Measurements from ENCODE around the gene SUSD5.

Gene SUSD5

GRCh38 chr3:33218446-33219174, at the start of gene SUSD5:
Gene SUSD5 (minus strand): TSS chr3:33218810. CDS start chr3:33218797, 13 bp downstream.
- no peak for DNase-seq (ENCODE audit: low spot score)

DNA sequence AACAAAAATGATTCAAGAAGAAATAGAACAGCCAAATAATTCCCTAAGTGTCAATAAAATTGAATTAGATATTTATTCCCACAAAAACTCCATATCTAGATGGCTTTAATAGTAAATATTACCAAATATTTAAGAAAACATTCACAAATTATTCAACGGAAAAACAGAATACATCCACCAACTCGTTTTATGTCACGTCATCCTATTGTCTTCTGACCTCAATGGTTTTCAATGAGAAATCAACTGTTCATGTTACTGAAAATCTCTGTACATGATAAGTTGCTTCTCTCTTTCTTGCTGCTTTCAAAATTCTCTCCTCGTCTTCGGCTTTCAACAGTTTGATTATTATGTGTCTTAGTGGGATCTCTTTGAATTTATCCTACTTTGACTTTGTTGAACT, 41.5 kb upstream of the SUSD5 start:
- DNase-seq (ENCODE audit: low spot score), result no peak

DNA sequence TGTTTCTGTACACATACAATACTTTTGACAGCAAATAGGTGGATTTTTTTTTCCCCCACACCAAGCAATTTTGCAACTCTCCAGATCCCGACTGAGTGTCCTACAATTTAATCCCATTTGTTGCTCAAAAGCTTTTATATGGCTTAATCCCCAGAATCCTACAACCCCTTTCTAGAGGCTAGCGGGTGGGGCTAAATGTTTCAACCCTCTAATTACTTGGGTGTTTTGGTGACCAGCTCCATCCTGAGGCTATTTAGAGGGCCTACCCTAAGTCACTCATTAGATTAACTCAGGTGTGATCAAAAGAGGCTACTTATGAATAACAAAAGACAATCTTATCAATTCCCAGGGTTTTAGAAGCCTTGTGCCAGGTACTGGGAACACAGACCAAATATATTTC, 37.6 kb upstream of the SUSD5 start:
- no peak for DNase-seq (ENCODE audit: low spot score)

DNA sequence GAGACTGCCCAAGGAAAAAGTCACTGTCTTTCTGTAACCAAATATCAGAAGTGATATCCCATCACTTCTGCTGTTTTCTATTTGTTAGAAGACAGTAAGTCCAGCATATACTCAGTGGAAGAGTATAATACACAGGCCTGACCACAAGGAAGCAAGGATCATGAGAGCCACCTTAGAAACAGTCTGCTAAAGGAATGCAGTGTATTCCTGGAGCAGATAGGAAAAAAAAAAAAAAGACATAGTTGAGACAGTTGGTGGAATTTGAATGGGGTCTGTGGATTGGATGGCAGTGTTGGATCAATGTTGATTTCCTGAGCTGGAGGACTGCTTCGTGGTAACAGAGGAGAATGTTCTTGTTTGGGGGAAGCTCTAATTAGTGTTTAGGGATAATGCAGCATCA, 32.1 kb upstream of the SUSD5 start:
- no peak for DNase-seq (ENCODE audit: low spot score)

DNA sequence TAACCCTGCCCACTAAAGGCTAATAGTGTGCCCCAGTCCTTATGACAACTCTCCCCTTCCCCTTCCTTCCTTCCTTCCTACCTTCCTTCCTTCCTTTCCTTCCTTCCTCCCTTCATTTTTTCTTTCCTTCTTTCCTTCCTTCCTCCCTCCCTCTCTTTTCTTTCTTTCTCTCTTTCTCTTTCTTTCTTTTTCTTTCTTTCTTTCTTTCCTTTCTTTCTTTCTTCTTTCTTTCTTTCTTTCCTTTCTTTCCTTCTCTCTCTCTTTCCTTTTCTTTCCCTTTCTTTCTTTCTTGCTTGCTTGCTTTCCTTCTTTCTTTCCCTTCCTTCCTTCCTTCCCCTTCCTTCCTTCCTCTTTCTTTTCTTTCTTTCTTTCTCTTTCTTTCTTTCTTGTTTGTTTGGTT, 28.2 kb upstream of the SUSD5 start:
- DNase-seq (ENCODE audit: low spot score), result no peak

- DNase-seq (ENCODE audit: low spot score), result no peak
These were observed 21.7 kb upstream of the SUSD5 start for GRCh38 chr3:33240261-33240660.

DNA sequence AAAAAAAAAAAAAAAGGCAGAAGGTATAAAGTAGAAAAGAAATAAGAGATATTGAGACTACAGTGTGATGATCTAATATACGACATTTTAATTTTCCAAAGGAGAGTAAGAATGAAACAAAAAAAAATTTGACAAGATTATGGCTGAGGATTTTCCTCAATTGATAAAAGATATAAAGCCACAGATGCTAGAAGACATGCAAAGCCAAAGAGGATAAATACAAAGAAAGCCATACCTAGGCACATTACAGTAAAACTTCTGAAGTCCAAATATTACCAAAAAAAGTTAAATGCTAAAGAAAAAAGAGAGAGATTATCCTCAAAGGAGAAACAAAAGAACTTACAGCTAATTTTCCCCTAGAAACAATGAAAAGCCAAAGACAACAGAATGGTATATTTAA, 20.3 kb upstream of the SUSD5 start:
- no peak for DNase-seq (ENCODE audit: low spot score)

GRCh38 chr3:33237439-33237838, 18.8 kb upstream of the SUSD5 start:
- no peak for DNase-seq (ENCODE audit: low spot score)

DNA sequence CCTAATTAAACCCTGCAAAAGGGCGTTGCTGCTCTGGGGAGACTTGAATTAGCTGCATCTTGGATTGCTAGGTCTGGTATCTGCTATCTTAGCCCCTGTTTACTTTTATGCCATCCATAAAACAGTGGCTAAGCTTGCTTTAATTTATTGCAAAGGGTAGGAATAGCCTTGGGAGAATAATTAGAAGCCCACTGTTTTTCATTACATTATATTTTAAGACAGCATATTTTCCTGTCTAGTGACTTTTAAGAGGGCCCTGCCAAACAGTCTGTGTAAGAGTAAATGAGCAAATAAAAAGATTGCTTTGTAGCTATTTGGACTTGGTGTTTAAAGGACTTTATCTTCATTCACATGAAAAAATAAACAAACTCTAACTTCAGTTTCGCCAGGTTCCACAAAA, 17.4 kb upstream of the SUSD5 start:
- DNase-seq (ENCODE audit: low spot score), result no peak

GRCh38 chr3:33233884-33234283, 15.3 kb upstream of the SUSD5 start:
- no peak for DNase-seq (ENCODE audit: low spot score)

DNA sequence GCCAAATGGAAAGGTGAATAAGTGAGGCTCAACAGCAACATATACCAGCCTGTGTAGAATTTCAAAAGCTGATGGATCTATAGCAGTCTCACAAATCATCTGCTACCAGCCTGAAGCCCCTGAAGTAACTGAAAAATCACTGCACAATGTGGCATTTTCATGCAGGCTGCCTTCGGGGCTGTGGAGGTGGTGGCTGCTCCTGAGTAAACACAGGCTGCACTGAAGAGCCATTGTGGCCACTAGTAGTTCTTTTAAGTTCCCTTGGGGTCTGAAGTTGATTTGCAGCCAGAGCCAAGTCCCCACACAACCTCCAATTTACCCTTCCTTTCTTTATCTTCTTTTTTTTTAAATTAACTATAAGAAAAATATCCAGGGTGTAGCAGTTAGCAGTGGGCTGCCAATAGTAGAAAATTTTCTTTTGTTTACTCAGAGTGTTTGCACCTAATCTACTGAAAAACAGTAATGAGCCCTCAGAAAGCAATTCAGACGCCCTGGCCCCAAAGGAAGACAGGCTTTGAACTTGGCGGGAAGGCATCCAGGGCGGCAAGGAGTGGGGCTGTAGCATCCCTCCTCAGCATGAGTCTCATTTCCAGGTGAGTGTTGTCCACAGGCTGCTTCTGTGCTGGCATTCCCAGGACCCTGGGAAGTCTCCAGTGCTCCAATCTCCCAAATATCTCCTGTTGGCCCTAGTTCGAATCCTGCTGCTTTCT, 13.3 kb upstream of the SUSD5 start:
- DNase-seq (ENCODE audit: low spot score), result no peak

DNA sequence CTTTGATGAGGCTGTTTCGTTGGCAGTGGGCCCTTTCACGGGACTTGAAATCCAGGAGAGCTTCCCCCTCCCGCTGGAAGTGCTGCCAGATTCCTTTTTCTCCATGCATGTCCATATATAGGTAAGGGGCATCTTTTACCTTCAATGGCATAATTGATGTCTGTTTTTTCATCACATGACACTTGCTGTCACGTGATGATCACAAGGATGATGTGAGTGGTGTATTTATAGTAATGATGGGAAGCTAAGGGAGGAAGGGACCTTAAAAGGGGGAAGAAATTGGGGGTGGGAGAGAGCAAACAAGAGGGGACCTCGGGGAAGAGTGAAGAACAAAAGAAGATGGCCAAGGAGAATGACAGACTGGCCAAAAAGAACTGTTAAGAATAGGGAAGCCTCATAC, 11.3 kb upstream of the SUSD5 start:
- no peak for DNase-seq (ENCODE audit: low spot score)

DNA sequence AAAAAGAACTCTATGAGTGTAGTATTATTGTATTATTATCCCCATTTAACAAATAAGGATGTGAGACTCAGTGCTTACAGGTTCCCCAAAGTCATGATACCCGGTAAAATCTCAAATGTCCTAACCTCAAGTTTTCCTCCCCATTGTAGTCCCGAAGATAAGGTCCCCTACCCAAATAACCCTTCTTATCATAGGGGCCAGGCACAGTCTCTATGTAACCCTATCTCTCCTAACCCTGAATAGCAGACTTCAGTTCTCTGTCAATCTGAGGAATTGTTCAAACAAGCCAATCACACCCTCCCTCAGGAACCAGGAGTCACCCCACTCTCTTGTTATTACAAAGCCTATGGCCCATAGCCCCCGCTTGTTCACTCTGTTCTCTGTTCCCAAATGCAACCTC, 10.5 kb upstream of the SUSD5 start:
- DNase-seq (ENCODE audit: low spot score), result no peak

DNA sequence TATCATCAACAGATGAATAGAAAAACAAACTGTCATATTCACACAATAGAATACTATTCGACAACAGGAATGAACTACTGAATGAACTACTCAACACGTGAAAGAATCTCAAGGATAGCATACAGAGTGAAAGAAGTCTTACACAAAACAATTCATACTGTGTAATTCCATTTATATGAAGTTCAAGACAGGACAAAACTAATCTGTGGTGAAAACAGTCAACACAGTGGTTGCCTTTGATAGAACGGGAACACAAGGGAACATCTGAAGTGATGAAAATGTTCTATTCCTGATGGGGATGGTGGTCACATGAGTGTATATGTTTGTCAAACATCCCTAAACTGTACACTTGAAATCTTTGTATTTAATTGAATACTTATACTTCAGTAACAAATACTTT, 2.6 kb upstream of the SUSD5 start:
- DNase-seq (ENCODE audit: low spot score), result no peak

DNA sequence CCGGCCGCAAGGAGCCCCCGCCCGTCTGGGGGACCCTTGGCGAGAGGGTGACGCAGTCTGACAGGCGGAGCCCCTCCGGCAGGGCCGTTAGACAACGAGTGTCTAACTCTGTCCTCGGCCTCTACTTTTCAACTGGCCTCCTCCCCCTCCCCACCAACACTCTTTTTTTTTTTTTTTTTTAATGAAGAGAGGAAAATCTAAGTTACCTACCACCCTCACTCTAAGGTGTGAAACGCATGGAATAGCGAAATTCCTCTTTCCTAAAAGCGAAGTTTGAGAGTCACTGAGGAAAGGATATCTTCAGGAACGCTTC, 521 bp upstream of the SUSD5 start:
- no peak for DNase-seq (ENCODE audit: low spot score)

GRCh38 chr3:33217866-33218445, 654 bp downstream of the SUSD5 start:
- no peak for DNase-seq (ENCODE audit: low spot score)

- no peak for DNase-seq (ENCODE audit: low spot score)
These were observed 2.9 kb downstream of the SUSD5 start for GRCh38 chr3:33215739-33216138.

DNA sequence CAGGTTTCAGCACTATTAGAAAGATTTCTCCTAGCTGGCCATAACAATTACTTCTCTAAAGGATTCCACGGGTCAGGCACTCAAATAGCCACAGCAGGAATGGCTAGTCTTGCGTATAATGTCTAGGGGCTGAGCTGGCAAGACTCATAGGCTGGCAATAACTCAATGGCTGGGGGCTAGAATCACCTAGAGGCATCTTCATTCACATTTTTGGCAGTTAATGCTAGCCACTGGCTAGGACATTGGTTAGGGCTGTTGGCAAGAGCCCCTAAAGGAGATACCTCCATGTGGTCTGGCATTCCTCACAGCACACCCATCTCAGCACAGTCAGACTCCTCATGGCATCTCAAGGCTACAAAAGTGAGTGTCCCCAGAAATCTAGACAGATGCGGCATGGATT, 6.2 kb downstream of the SUSD5 start:
- no peak for DNase-seq (ENCODE audit: low spot score)

- no peak for DNase-seq (ENCODE audit: low spot score)
These were observed 7.2 kb downstream of the SUSD5 start for GRCh38 chr3:33211444-33211843.

GRCh38 chr3:33209357-33209756, 9.3 kb downstream of the SUSD5 start:
- DNase-seq (ENCODE audit: low spot score), result no peak

GRCh38 chr3:33202711-33203457, 15.7 kb downstream of the SUSD5 start:
- DNase-seq (ENCODE audit: low spot score), result no peak

- DNase-seq (ENCODE audit: low spot score), result no peak
These were observed 17.4 kb downstream of the SUSD5 start for GRCh38 chr3:33201195-33201594.

DNA sequence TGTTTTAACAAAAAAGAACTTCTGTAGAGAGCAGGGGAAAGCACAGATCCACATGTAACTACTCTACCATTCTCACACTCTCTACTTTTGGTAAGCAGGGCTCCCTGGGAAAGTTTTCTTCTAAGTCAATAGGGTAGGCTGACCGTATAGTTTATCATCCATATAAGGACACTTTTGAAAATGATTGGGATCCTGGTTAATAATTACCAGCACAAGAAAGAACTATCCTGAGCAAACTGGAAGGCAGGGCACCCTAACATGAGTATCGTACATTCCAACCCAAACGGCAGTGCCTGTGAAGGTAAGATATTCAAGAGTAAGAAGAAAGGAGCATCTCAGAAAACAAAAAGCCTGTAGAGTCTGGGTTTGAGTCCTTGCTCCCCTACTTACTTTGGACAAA, 22.1 kb downstream of the SUSD5 start:
- no peak for DNase-seq (ENCODE audit: low spot score)
